OCI-M2 (cell line): ENCODE measurements around the gene WASHC4.
"Not testable (repeated sequence)": the region's sequence is repeated elsewhere in the genome, so short reads cannot be mapped to it uniquely, and the experiment has no call there.

Experiments
- DNase-seq: peaks from one replicate; lab custom pipeline; 2025; ENCODE audit not compliant: unreplicated experiment; lab: John Stamatoyannopoulos, UW

Gene WASHC4

GRCh38 chr12:105091476-105092206, 15.9 kb upstream of the WASHC4 start:
- DNase-seq: no peak

- DNase-seq: no peak
Observed at GRCh38 chr12:105092336-105092735, 15.2 kb upstream of the WASHC4 start.

GRCh38 chr12:105095338-105095737, 12.2 kb upstream of the WASHC4 start:
- not testable (repeated sequence) for DNase-seq

GRCh38 chr12:105099356-105099755, 8.2 kb upstream of the WASHC4 start:
- DNase-seq: no peak

GRCh38 chr12:105100207-105100985, 7.1 kb upstream of the WASHC4 start:
- DNase-seq: no peak

GRCh38 chr12:105100998-105101397, 6.5 kb upstream of the WASHC4 start:
- DNase-seq: no peak

- no peak for DNase-seq
Observed at GRCh38 chr12:105102673-105103072, 4.9 kb upstream of the WASHC4 start.

- no peak for DNase-seq
Observed at GRCh38 chr12:105104762-105105161, 2.8 kb upstream of the WASHC4 start.

GRCh38 chr12:105106621-105107020, 910 bp upstream of the WASHC4 start:
- no peak for DNase-seq

GRCh38 chr12:105107171-105107493, 399 bp upstream of the WASHC4 start:
- no peak for DNase-seq

- DNase-seq: no peak
Observed at GRCh38 chr12:105109465-105110212, 2.1 kb downstream of the WASHC4 start.

GRCh38 chr12:105110851-105111250, 3.3 kb downstream of the WASHC4 start:
- DNase-seq: no peak

- no peak for DNase-seq
Observed at GRCh38 chr12:105113094-105113493, 5.6 kb downstream of the WASHC4 start.

- DNase-seq: no peak
Observed at GRCh38 chr12:105116969-105117368, 9.4 kb downstream of the WASHC4 start.

- no peak for DNase-seq
Observed at GRCh38 chr12:105120551-105120950, 13.0 kb downstream of the WASHC4 start.

GRCh38 chr12:105138248-105138647, 30.7 kb downstream of the WASHC4 start:
- DNase-seq: no peak

GRCh38 chr12:105141320-105141922, 33.9 kb downstream of the WASHC4 start:
- no peak for DNase-seq

GRCh38 chr12:105142259-105142658, 34.7 kb downstream of the WASHC4 start:
- no peak for DNase-seq

GRCh38 chr12:105156260-105156659, 48.7 kb downstream of the WASHC4 start:
- no peak for DNase-seq

- no peak for DNase-seq
Observed at GRCh38 chr12:105157606-105158005, 50.1 kb downstream of the WASHC4 start.

- DNase-seq: no peak
Observed at GRCh38 chr12:105158876-105159275, 51.3 kb downstream of the WASHC4 start.
